ENCODE measurements around the gene EPB41L1. TPM values are rescaled to one million over a fixed set of nuclear protein-coding genes. Genes with fewer than 3 reads are reported as not detected.

EPB41L1 gene
- total and polyA plus RNA-seq, 10 donors: 1.5 to 18.6 (median 12.0) TPM

DNA sequence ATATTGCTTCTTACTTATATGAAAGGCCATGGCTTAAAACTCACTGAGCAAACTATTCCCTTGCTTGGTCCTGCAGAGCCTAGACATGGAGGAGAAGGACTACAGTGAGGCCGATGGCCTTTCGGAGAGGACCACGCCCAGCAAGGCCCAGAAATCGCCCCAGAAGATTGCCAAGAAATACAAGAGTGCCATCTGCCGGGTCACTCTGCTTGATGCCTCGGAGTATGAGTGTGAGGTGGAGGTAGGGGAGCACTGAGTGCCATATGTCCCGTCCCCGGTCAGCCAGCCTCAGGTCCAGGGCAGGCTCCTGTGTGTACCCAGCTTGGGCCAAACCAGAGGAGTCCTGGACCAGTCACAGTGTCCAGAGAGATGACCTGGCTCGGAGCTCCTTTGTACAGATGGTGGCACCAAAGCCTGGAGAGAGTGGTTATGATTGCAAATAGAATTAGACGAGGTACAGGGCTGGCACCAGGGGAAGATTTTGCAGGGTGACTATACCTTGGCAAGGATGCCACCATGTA, 21.0 kb downstream of the EPB41L1 start:
- 86 to 96% (median 87%) methylated on average over 10 of the region's 10 CpGs for WGBS, 5 donors
- no peak overlapping the region for H3K27ac ChIP-seq
- H3K4me3 ChIP-seq: no peak overlapping the region
- TF ChIP-seq, protein P1, sequence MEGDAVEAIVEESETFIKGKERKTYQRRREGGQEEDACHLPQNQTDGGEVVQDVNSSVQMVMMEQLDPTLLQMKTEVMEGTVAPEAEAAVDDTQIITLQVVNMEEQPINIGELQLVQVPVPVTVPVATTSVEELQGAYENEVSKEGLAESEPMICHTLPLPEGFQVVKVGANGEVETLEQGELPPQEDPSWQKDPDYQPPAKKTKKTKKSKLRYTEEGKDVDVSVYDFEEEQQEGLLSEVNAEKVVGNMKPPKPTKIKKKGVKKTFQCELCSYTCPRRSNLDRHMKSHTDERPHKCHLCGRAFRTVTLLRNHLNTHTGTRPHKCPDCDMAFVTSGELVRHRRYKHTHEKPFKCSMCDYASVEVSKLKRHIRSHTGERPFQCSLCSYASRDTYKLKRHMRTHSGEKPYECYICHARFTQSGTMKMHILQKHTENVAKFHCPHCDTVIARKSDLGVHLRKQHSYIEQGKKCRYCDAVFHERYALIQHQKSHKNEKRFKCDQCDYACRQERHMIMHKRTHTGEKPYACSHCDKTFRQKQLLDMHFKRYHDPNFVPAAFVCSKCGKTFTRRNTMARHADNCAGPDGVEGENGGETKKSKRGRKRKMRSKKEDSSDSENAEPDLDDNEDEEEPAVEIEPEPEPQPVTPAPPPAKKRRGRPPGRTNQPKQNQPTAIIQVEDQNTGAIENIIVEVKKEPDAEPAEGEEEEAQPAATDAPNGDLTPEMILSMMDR (IDR thresholded peaks at IDR 0.05 in 8 of 11, conservative IDR thresholded peaks at IDR 0.05 in 3 of 11): no peak
- TF ChIP-seq POLR2AphosphoS5 (IDR thresholded peaks at IDR 0.05): no peak
- no peak for TF ChIP-seq POLR2A (IDR thresholded peaks at IDR 0.05)
- DNase-seq: peak; percentile 39
- no peaks in the 10 kb centered on the region for H3K9me3 ChIP-seq
- peaks cover 0 to 11% (median 5%) of the 10 kb centered on the region in 6 donors for H3K4me1 ChIP-seq
- H3K27me3 ChIP-seq (replicated peaks in 1 of 7): no peaks in the 10 kb centered on the region
- peaks cover 0 to 13% (median 0%) of the 10 kb centered on the region in 6 donors for H3K36me3 ChIP-seq
- intact Hi-C loops (cut with DNase I; ENCODE audit: low total_unique reads): no loop called here

GRCh38 chr20:36177716-36178115, 23.2 kb downstream of the EPB41L1 start:
- no peak for DNase-seq
- Histone ChIP-seq H3K27me3 (replicated peaks in 1 of 7) (no peaks in the 10 kb centered on the region), H3K27ac (no peak overlapping the region), H3K9me3 (no peaks in the 10 kb centered on the region), H3K4me1 (peaks cover 0 to 18% (median 4%) of the 10 kb centered on the region in 6 donors), H3K36me3 (peaks cover 0 to 13% (median 0%) of the 10 kb centered on the region in 6 donors), H3K4me3 (no peak overlapping the region)
- intact Hi-C loops (cut with DNase I; ENCODE audit: low total_unique reads): no loop called here
- TF ChIP-seq POLR2A (IDR thresholded peaks at IDR 0.05) (no peak), POLR2AphosphoS5 (IDR thresholded peaks at IDR 0.05) (no peak)
- TF ChIP-seq, protein P1 (IDR thresholded peaks at IDR 0.05 in 8 of 11, conservative IDR thresholded peaks at IDR 0.05 in 3 of 11): no peak
- 89 to 99% (median 92%) methylated on average over 6 to 7 of the region's 7 CpGs for WGBS, 5 donors

- peaks cover 0 to 14% (median 3%) of the 10 kb centered on the region in 6 donors for H3K4me1 ChIP-seq
- no peak overlapping the region for H3K4me3 ChIP-seq
- intact Hi-C loops (cut with DNase I; ENCODE audit: low total_unique reads): no loop called here
- H3K36me3 ChIP-seq: peaks cover 0 to 13% (median 0%) of the 10 kb centered on the region in 6 donors
- H3K27ac ChIP-seq: no peak overlapping the region
- DNase-seq: no peak
- no peak for TF ChIP-seq POLR2A (IDR thresholded peaks at IDR 0.05)
- TF ChIP-seq POLR2AphosphoS5 (IDR thresholded peaks at IDR 0.05): no peak
- TF ChIP-seq, protein P1 (IDR thresholded peaks at IDR 0.05 in 8 of 11, conservative IDR thresholded peaks at IDR 0.05 in 3 of 11): no peak
- H3K9me3 ChIP-seq: no peaks in the 10 kb centered on the region
- WGBS, 5 donors: 85 to 94% (median 88%) methylated on average over 7 to 9 of the region's 9 CpGs
- no peaks in the 10 kb centered on the region for H3K27me3 ChIP-seq (replicated peaks in 1 of 7)
Measured at GRCh38 chr20:36179170-36179945, 24.8 kb downstream of the EPB41L1 start.

- Histone ChIP-seq H3K27me3 (replicated peaks in 1 of 7) (no peaks in the 10 kb centered on the region), H3K4me1 (peaks cover 0 to 14% (median 3%) of the 10 kb centered on the region in 6 donors), H3K36me3 (peaks cover 0 to 13% (median 0%) of the 10 kb centered on the region in 6 donors), H3K27ac (no peak overlapping the region), H3K4me3 (no peak overlapping the region), H3K9me3 (no peaks in the 10 kb centered on the region)
- intact Hi-C loops (cut with DNase I; ENCODE audit: low total_unique reads): no loop called here
- no peak for DNase-seq
- TF ChIP-seq, protein P1 (IDR thresholded peaks at IDR 0.05 in 8 of 11, conservative IDR thresholded peaks at IDR 0.05 in 3 of 11): no peak
- no peak for TF ChIP-seq POLR2AphosphoS5 (IDR thresholded peaks at IDR 0.05)
- no peak for TF ChIP-seq POLR2A (IDR thresholded peaks at IDR 0.05)
Measured at GRCh38 chr20:36180323-36180722, 25.8 kb downstream of the EPB41L1 start.

All from spleen (tissue), 11 donors.